H9 (cell line): ENCODE results near the gene IL1RN. TPM values are rescaled to one million over a fixed set of nuclear protein-coding genes. Genes with fewer than 3 reads are reported as not detected.

Experiments used
- DNase-seq: peaks from one replicate; pipeline ENCODE4 v3.0.0-alpha.2; 2017
- H2AFZ ChIP-seq: one replicate; pipeline ENCODE4 v1.6.1; 2013; ENCODE audit warnings: mild to moderate bottlenecking, low read length, control low read depth, moderate library complexity
- H2AK5ac ChIP-seq: 2 replicates; pipeline ENCODE4 v1.6.1; 2013; ENCODE audit warnings: low read length, control low read depth, mixed read lengths; ENCODE audit not compliant: insufficient read length
- H2BK120ac ChIP-seq: one replicate; pipeline ENCODE4 v1.6.1; 2013; ENCODE audit warnings: low read depth, mild to moderate bottlenecking, low read length, control low read depth, inconsistent platforms; ENCODE audit not compliant: poor library complexity, severe bottlenecking
- H2BK12ac ChIP-seq: 2 replicates; pipeline ENCODE4 v1.6.1; 2013; ENCODE audit warnings: low read length, control low read depth, mixed read lengths, low read depth; ENCODE audit not compliant: insufficient read length
- H2BK15ac ChIP-seq: 2 replicates; pipeline ENCODE4 v1.6.1; 2013; ENCODE audit warnings: low read depth, low read length, control low read depth
- H2BK20ac ChIP-seq: one replicate; pipeline ENCODE4 v1.6.1; 2013; ENCODE audit warnings: low read depth, mild to moderate bottlenecking, low read length, control low read depth, inconsistent platforms; ENCODE audit not compliant: poor library complexity, severe bottlenecking
- H2BK5ac ChIP-seq: 2 replicates; pipeline ENCODE4 v1.6.1; 2013; ENCODE audit warnings: low read length, control low read depth, mixed read lengths; ENCODE audit not compliant: insufficient read length
- H3K14ac ChIP-seq: 2 replicates; pipeline ENCODE4 v1.6.1; 2013; ENCODE audit warnings: low read length, control low read depth; ENCODE audit not compliant: insufficient read depth
- H3K18ac ChIP-seq: 2 replicates; pipeline ENCODE4 v1.6.1; 2013; ENCODE audit warnings: low read depth, mild to moderate bottlenecking, mixed read lengths, low read length, control low read depth; ENCODE audit not compliant: insufficient read length
- H3K23ac ChIP-seq: 2 replicates; pipeline ENCODE4 v1.6.1; 2013; ENCODE audit warnings: low read length, control low read depth, mixed read lengths, low read depth; ENCODE audit not compliant: insufficient read length
- H3K23me2 ChIP-seq: 2 replicates; pipeline ENCODE4 v1.6.1; 2013; ENCODE audit warnings: low read depth, mild to moderate bottlenecking, mixed read lengths, low read length, control low read depth; ENCODE audit not compliant: insufficient read length, poor library complexity, severe bottlenecking
- H3K27ac ChIP-seq: 2 replicates; pipeline ENCODE4 v1.5.1; 2013; ENCODE audit warnings: low read length, control low read depth, mixed read lengths, low read depth; ENCODE audit not compliant: insufficient read length
- H3K27me3 ChIP-seq: 2 replicates; pipeline ENCODE4 v1.6.1; 2013; ENCODE audit warnings: low read length, control low read depth, inconsistent platforms; ENCODE audit not compliant: insufficient read depth
- H3K4ac ChIP-seq: 2 replicates; pipeline ENCODE4 v1.6.1; 2013; ENCODE audit warnings: low read depth, mild to moderate bottlenecking, control low read depth, inconsistent platforms, low read length, moderate library complexity
- H3K4me1 ChIP-seq: 2 replicates; pipeline ENCODE4 v1.6.1; 2013; ENCODE audit warnings: low read length, control low read depth, inconsistent platforms; ENCODE audit not compliant: insufficient read depth
- H3K4me2 ChIP-seq: 2 replicates; pipeline ENCODE4 v1.6.1; 2013; ENCODE audit warnings: low read length, control low read depth, mixed read lengths; ENCODE audit not compliant: insufficient read length, insufficient read depth
- H3K56ac ChIP-seq: 2 replicates; pipeline ENCODE4 v1.6.1; 2013; ENCODE audit warnings: low read depth, mild to moderate bottlenecking, mixed read lengths, low read length, control low read depth; ENCODE audit not compliant: insufficient read length
- H3K79me1 ChIP-seq: 2 replicates; pipeline ENCODE4 v1.6.1; 2013; ENCODE audit warnings: low read depth, mild to moderate bottlenecking, moderate library complexity, low read length, control low read depth, inconsistent platforms; ENCODE audit not compliant: insufficient read depth, poor library complexity, severe bottlenecking
- H3K79me2 ChIP-seq: 2 replicates; pipeline ENCODE4 v1.6.1; 2013; ENCODE audit warnings: low read length, control low read depth, inconsistent platforms; ENCODE audit not compliant: insufficient read depth
- H3K9ac ChIP-seq: 2 replicates; pipeline ENCODE4 v1.6.1; 2013; ENCODE audit warnings: low read length, control low read depth, mixed read lengths; ENCODE audit not compliant: insufficient read length; ENCODE audit errors: extremely low read depth
- H3K9me3 ChIP-seq: one replicate; pipeline ENCODE4 v1.6.1; 2013; ENCODE audit warnings: low read depth, low read length, inconsistent platforms; ENCODE audit not compliant: control insufficient read depth
- H3T11ph ChIP-seq: one replicate; pipeline ENCODE4 v1.6.1; 2013; ENCODE audit warnings: mild to moderate bottlenecking, low read length, control low read depth, inconsistent platforms
- H4K20me1 ChIP-seq: one replicate; pipeline ENCODE4 v1.6.1; 2013; ENCODE audit not compliant: control insufficient read depth, insufficient read length, insufficient read depth
- H4K5ac ChIP-seq: 2 replicates; pipeline ENCODE4 v1.6.1; 2013; ENCODE audit warnings: low read depth, mild to moderate bottlenecking, mixed read lengths, low read length, control low read depth; ENCODE audit not compliant: insufficient read length
- H4K8ac ChIP-seq: replicated peaks from 2 replicates; pipeline ENCODE4 v1.6.1; 2013; ENCODE audit warnings: low read length, control low read depth, mixed read lengths, low read depth; ENCODE audit not compliant: insufficient read length
- H4K91ac ChIP-seq: 2 replicates; pipeline ENCODE4 v1.6.1; 2013; ENCODE audit warnings: low read depth, mild to moderate bottlenecking, moderate library complexity, mixed read lengths, low read length, control low read depth; ENCODE audit not compliant: insufficient read length
- H3K27ac Mint-ChIP-seq, 3 experiments: 2 replicates in 2 of 3; 3 replicates in 1 of 3; pipeline ENCODE4 v1.8.0; 2020 to 2021; ENCODE audit warnings: mixed read lengths in 3 of 3, mild to moderate bottlenecking in 1 of 3, moderate library complexity in 1 of 3
- H3K27me3 Mint-ChIP-seq: 2 replicates; pipeline ENCODE4 v1.8.0; 2021; ENCODE audit warnings: low read depth, mild to moderate bottlenecking, moderate library complexity, mixed read lengths
- H3K36me3 Mint-ChIP-seq, 3 experiments: 2 replicates in 2 of 3; 3 replicates in 1 of 3; pipeline ENCODE4 v1.8.0; 2020 to 2021; ENCODE audit warnings: low read depth in 3 of 3, mixed read lengths in 3 of 3; ENCODE audit not compliant: insufficient read depth in 1 of 3
- H3K4me1 Mint-ChIP-seq, 2 experiments: 2 replicates each; pipeline ENCODE4 v1.8.0; 2020; ENCODE audit warnings: mixed read lengths in 2 of 2
- H3K4me3 Mint-ChIP-seq, 2 experiments: 2 replicates in 1 of 2; 3 replicates in 1 of 2; pipeline ENCODE4 v1.8.0; 2020 to 2021; ENCODE audit warnings: mild to moderate bottlenecking in 2 of 2, mixed read lengths in 2 of 2, moderate library complexity in 1 of 2
- H3K9me3 Mint-ChIP-seq, 2 experiments: 2 replicates in 1 of 2; 3 replicates in 1 of 2; pipeline ENCODE4 v1.8.0; 2020; ENCODE audit warnings: mild to moderate bottlenecking in 2 of 2, mixed read lengths in 2 of 2, moderate library complexity in 1 of 2
- WGBS: extraction: QIAGEN DNeasy Blood & Tissue Kit; methylation state at CpG from one replicate; pipeline ENCODE4 v1.1.7; 2013; ENCODE audit warnings: missing lambda C conversion rate, low lambda C conversion rate, mixed read lengths; ENCODE audit not compliant: insufficient read length; ENCODE audit errors: extremely low coverage; 5-methylcytosine and 5-hydroxymethylcytosine counted together
- total RNA-seq: library from RNA; stranded (reverse); gene quantifications from 2 replicates; pipeline ENCODE4 v1.2.1, GENCODE V29; 2021
- TF ChIP-seq, protein P1 (sequence below): fragments of 200-600 bp; sonication (generic); conservative IDR thresholded peaks from 3 replicates; pipeline ENCODE4 v1.8.0; 2021; ENCODE audit warnings: antibody characterized with exemption, mild to moderate bottlenecking

IL1RN gene
- total RNA-seq, 1 experiment from 2014 or later: not detected

DNA sequence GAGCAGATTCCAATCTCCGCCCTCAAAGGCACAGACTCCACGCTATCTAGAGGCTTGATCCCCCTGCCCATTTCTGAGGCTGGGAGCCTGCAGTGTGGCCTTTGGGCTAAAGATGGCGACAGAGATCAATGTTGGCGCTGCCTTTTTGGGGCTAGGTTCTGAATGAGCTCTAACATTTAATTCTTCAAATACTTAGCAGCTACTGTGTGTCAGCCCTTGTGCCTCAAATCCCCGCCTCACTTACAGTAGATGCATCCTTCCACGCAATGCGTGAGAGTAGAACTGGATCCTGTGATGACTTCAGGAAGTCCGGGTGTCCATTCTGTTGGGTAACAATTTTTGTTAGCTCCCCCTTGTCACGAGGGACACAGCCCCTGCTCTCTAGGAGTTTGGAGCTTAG is 47.3 kb upstream of the IL1RN start:
- Histone ChIP-seq H3K18ac (no peak overlapping the region), H3K4me2 (no peak overlapping the region)

More for the DNA sequence above, 47.3 kb upstream of the IL1RN start:
- H2BK20ac ChIP-seq: no peak overlapping the region
- no peak overlapping the region for H2BK5ac ChIP-seq
- no peak overlapping the region for H3K9ac ChIP-seq
- no peak overlapping the region for H3K56ac ChIP-seq
- no CpG with 5 or more reads among the region's 9 CpGs for WGBS
- no peak overlapping the region for H2BK120ac ChIP-seq
- no peaks in the 10 kb centered on the region for H3K23me2 ChIP-seq
- no peaks in the 10 kb centered on the region for H3K79me1 ChIP-seq
- H2AFZ ChIP-seq: no peak overlapping the region
- peaks cover 0 to 3% of the 10 kb centered on the region in 2 experiments; a peak in 1 of 5 replicates for H3K9me3 Mint-ChIP-seq
- DNase-seq: peak; percentile 61
- H2AK5ac ChIP-seq: no peak overlapping the region
- no peak overlapping the region for H4K5ac ChIP-seq
- H3K9me3 ChIP-seq: no peaks in the 10 kb centered on the region
- H3K4me1 ChIP-seq: no peaks in the 10 kb centered on the region
- H3K4ac ChIP-seq: no peak overlapping the region
- H3K27me3 Mint-ChIP-seq: peaks cover 48% of the 10 kb centered on the region
- TF ChIP-seq, protein P1, sequence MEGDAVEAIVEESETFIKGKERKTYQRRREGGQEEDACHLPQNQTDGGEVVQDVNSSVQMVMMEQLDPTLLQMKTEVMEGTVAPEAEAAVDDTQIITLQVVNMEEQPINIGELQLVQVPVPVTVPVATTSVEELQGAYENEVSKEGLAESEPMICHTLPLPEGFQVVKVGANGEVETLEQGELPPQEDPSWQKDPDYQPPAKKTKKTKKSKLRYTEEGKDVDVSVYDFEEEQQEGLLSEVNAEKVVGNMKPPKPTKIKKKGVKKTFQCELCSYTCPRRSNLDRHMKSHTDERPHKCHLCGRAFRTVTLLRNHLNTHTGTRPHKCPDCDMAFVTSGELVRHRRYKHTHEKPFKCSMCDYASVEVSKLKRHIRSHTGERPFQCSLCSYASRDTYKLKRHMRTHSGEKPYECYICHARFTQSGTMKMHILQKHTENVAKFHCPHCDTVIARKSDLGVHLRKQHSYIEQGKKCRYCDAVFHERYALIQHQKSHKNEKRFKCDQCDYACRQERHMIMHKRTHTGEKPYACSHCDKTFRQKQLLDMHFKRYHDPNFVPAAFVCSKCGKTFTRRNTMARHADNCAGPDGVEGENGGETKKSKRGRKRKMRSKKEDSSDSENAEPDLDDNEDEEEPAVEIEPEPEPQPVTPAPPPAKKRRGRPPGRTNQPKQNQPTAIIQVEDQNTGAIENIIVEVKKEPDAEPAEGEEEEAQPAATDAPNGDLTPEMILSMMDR: peak; percentile 81
- no peak overlapping the region for H3K4me3 Mint-ChIP-seq
- H3K27ac ChIP-seq: no peak overlapping the region
- no peak overlapping the region for H3K14ac ChIP-seq
- H2BK15ac ChIP-seq: no peak overlapping the region
- peaks cover 5 to 6% of the 10 kb centered on the region in 2 experiments for H3K4me1 Mint-ChIP-seq
- no peaks in the 10 kb centered on the region for H3K36me3 Mint-ChIP-seq
- H3K23ac ChIP-seq: no peak overlapping the region
- no peaks in the 10 kb centered on the region for H3K27me3 ChIP-seq
- no peaks in the 10 kb centered on the region for H4K20me1 ChIP-seq
- no peak overlapping the region for H4K91ac ChIP-seq
- no peak overlapping the region for H3K27ac Mint-ChIP-seq
- H3T11ph ChIP-seq: no peak overlapping the region
- H2BK12ac ChIP-seq: no peak overlapping the region
- no peaks in the 10 kb centered on the region for H3K79me2 ChIP-seq
- no peak overlapping the region for H4K8ac ChIP-seq
